Measurements from ENCODE around the gene PDE1A. TPM values are rescaled to one million over a fixed set of nuclear protein-coding genes. Genes with fewer than 3 reads are reported as not detected.
A peak's percentile ranks its signal among the peaks of the same experiment; 100 is the strongest.

PDE1A gene
- total RNA-seq, 2 donors from 2014 or later = 4.1 to 6.0 TPM

GRCh38 chr2:182375862-182376261 lies 51.0 kb downstream of the PDE1A start:
- no peak overlapping the region for H3K4me3 ChIP-seq
- intact Hi-C loops (cut with DNase I) = no loop called here
- H3K27ac ChIP-seq = no peak overlapping the region
- H3K36me3 ChIP-seq = no peaks in the 10 kb centered on the region
- no peak for DNase-seq (ENCODE audit: low spot score)
- TF ChIP-seq POLR2A (IDR thresholded peaks at IDR 0.05) = no peak
- 100% methylated on average over 1 of the region's 1 CpG for WGBS
- no peaks in the 10 kb centered on the region for H3K27me3 ChIP-seq (replicated peaks; ENCODE audit: insufficient read depth)
- H3K9me3 ChIP-seq = no peaks in the 10 kb centered on the region
- H3K4me1 ChIP-seq (replicated peaks) = no peaks in the 10 kb centered on the region

DNA sequence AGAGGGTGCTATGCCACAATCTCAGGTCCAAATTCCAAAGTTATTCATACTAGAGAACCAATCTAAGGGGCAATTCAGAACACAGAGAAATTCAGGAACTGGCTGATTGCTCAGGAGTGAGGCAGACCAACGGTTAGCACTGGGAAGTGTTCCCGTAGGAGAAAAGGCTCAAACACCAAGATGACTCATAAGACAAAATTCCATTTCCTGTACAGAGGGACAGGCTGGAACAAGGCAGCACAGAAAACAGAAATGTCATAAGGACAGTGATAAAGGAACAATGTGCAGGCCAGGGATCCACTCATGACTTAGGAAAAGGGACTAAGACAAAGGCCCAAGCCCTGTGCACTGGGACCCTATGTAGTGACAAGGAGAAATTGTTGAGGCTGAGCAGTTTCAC lies 54.2 kb downstream of the PDE1A start:
- Histone ChIP-seq H3K27ac (peak overlapping the region; percentile 42 to 45), H3K9me3 (no peaks in the 10 kb centered on the region), H3K4me3 (no peak overlapping the region), H3K4me1 (replicated peaks) (no peaks in the 10 kb centered on the region), H3K27me3 (replicated peaks; ENCODE audit: insufficient read depth) (no peaks in the 10 kb centered on the region), H3K36me3 (no peaks in the 10 kb centered on the region)
- TF ChIP-seq POLR2A (IDR thresholded peaks at IDR 0.05) (no peak), POLR2AphosphoS5 (IDR thresholded peaks at IDR 0.05) (peak; percentile 78)
- 21% methylated on average over 2 of the region's 2 CpGs for WGBS
- DNase-seq (ENCODE audit: low spot score) = peak; percentile 36
- intact Hi-C loops (cut with DNase I) = no loop called here

DNA sequence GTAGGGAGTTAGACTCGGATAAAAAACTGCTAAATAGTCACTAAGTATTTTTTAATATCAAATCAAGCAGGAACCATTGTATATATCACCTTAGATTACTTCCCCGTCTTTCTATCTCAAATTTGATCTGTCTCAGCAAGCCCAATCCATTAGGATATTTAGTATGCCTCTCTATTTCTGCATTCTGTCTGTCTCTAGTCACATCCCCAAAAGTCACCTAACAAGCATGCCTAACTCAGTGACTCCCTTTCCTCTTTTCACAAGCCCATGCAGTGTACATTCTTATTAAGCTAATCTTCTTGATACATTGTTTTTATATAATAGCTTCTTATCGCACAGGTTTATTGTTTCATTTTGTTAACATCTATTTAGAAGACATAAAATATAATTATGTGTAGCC lies 57.8 kb downstream of the PDE1A start:
- Histone ChIP-seq H3K27ac (no peak overlapping the region), H3K27me3 (replicated peaks; ENCODE audit: insufficient read depth) (no peaks in the 10 kb centered on the region), H3K36me3 (no peaks in the 10 kb centered on the region), H3K4me1 (replicated peaks) (no peaks in the 10 kb centered on the region), H3K9me3 (no peaks in the 10 kb centered on the region), H3K4me3 (no peak overlapping the region)
- DNase-seq (ENCODE audit: low spot score) = no peak
- intact Hi-C loops (cut with DNase I) = no loop called here
- TF ChIP-seq POLR2AphosphoS5 (IDR thresholded peaks at IDR 0.05) = no peak
- TF ChIP-seq POLR2A (IDR thresholded peaks at IDR 0.05) = no peak
- TF ChIP-seq, protein P1, sequence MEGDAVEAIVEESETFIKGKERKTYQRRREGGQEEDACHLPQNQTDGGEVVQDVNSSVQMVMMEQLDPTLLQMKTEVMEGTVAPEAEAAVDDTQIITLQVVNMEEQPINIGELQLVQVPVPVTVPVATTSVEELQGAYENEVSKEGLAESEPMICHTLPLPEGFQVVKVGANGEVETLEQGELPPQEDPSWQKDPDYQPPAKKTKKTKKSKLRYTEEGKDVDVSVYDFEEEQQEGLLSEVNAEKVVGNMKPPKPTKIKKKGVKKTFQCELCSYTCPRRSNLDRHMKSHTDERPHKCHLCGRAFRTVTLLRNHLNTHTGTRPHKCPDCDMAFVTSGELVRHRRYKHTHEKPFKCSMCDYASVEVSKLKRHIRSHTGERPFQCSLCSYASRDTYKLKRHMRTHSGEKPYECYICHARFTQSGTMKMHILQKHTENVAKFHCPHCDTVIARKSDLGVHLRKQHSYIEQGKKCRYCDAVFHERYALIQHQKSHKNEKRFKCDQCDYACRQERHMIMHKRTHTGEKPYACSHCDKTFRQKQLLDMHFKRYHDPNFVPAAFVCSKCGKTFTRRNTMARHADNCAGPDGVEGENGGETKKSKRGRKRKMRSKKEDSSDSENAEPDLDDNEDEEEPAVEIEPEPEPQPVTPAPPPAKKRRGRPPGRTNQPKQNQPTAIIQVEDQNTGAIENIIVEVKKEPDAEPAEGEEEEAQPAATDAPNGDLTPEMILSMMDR (IDR thresholded peaks at IDR 0.05) = no peak
- WGBS = 76% methylated on average over 3 of the region's 3 CpGs

DNA sequence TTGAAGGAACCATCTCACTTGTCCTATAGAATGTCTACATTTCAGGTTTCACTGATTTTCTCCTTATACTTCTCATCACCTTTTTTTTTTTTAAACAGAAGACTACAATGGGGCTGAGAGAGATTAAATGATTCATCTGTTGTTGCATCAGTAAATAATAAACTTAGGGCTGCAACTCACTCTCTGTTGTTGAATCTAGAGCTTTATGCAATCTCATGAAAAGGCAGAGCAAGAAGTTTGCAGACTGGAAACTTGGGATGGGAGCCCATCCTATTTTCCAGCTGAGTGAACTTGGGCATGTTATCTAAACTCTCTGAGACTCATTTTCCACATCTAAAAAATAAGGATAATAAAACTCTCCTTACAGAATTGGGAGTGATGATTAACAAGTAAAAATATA lies 58.4 kb downstream of the PDE1A start:
- intact Hi-C loops (cut with DNase I) = no loop called here
- H3K27ac ChIP-seq = no peak overlapping the region
- no peak overlapping the region for H3K4me3 ChIP-seq

GRCh38 chr2:182367401-182367800 lies 59.4 kb downstream of the PDE1A start:
- Histone ChIP-seq H3K36me3 (no peaks in the 10 kb centered on the region), H3K27me3 (replicated peaks; ENCODE audit: insufficient read depth) (no peaks in the 10 kb centered on the region), H3K4me1 (replicated peaks) (no peaks in the 10 kb centered on the region), H3K4me3 (no peak overlapping the region), H3K9me3 (no peaks in the 10 kb centered on the region), H3K27ac (no peak overlapping the region)
- 77% methylated on average over 2 of the region's 2 CpGs for WGBS
- intact Hi-C loops (cut with DNase I) = no loop called here
- no peak for TF ChIP-seq POLR2AphosphoS5 (IDR thresholded peaks at IDR 0.05)
- TF ChIP-seq, protein P1 (IDR thresholded peaks at IDR 0.05) = no peak
- TF ChIP-seq POLR2A (IDR thresholded peaks at IDR 0.05) = no peak
- no peak for DNase-seq (ENCODE audit: low spot score)

More for the DNA sequence above, 58.4 kb downstream of the PDE1A start:
- TF ChIP-seq, protein P1 (IDR thresholded peaks at IDR 0.05) = no peak
- no peak for TF ChIP-seq POLR2A (IDR thresholded peaks at IDR 0.05)
- TF ChIP-seq POLR2AphosphoS5 (IDR thresholded peaks at IDR 0.05) = no peak
- no peak for DNase-seq (ENCODE audit: low spot score)
- Histone ChIP-seq H3K4me1 (replicated peaks) (no peaks in the 10 kb centered on the region), H3K9me3 (no peaks in the 10 kb centered on the region), H3K36me3 (no peaks in the 10 kb centered on the region), H3K27me3 (replicated peaks; ENCODE audit: insufficient read depth) (no peaks in the 10 kb centered on the region)

- no peak for DNase-seq (ENCODE audit: low spot score)
- 48% methylated on average over 4 of the region's 4 CpGs for WGBS
- H3K36me3 ChIP-seq = no peaks in the 10 kb centered on the region
- no peaks in the 10 kb centered on the region for H3K9me3 ChIP-seq
- H3K4me3 ChIP-seq = no peak overlapping the region
- H3K4me1 ChIP-seq (replicated peaks) = no peaks in the 10 kb centered on the region
- no peaks in the 10 kb centered on the region for H3K27me3 ChIP-seq (replicated peaks; ENCODE audit: insufficient read depth)
- no peak overlapping the region for H3K27ac ChIP-seq
- TF ChIP-seq POLR2AphosphoS5 (IDR thresholded peaks at IDR 0.05) = peak; percentile 44
- TF ChIP-seq, protein P1 (IDR thresholded peaks at IDR 0.05) = no peak
- no peak for TF ChIP-seq POLR2A (IDR thresholded peaks at IDR 0.05)
- intact Hi-C loops (cut with DNase I) = no loop called here
These were observed 60.2 kb downstream of the PDE1A start for GRCh38 chr2:182366628-182367027.

Data from prostate gland (tissue), 2 donors.